ENCODE data around the gene PKHD1.

The PKHD1 gene

GRCh38 chr6:51625566-51625965 lies 461.8 kb downstream of the PKHD1 start:
- H3K36me3 ChIP-seq (ENCODE audit: low read depth), result no peaks in the 10 kb centered on the region
- DNase-seq (ENCODE audit: low spot score) (no peak), ATAC-seq (ENCODE audit: low read depth) (no peak)
- no peak overlapping the region for H3K4me3 ChIP-seq (ENCODE audit: severe bottlenecking)
- no peak for TF ChIP-seq CTCF (IDR thresholded peaks at IDR 0.05; ENCODE audit: poor library complexity, severe bottlenecking)
- H3K27me3 ChIP-seq (ENCODE audit: insufficient read depth, poor library complexity, severe bottlenecking), result no peaks in the 10 kb centered on the region
- H3K9me3 ChIP-seq (ENCODE audit: severe bottlenecking), result no peaks in the 10 kb centered on the region
- H3K27ac ChIP-seq (ENCODE audit: poor library complexity, severe bottlenecking), result no peak overlapping the region
- no peaks in the 10 kb centered on the region for H3K4me1 ChIP-seq (ENCODE audit: insufficient read depth, poor library complexity, severe bottlenecking)

GRCh38 chr6:51620971-51621370 lies 466.4 kb downstream of the PKHD1 start:
- Histone ChIP-seq H3K4me1 (ENCODE audit: insufficient read depth, poor library complexity, severe bottlenecking) (no peaks in the 10 kb centered on the region), H3K27ac (ENCODE audit: poor library complexity, severe bottlenecking) (no peak overlapping the region), H3K9me3 (ENCODE audit: severe bottlenecking) (no peaks in the 10 kb centered on the region), H3K4me3 (ENCODE audit: severe bottlenecking) (no peak overlapping the region), H3K27me3 (ENCODE audit: insufficient read depth, poor library complexity, severe bottlenecking) (no peaks in the 10 kb centered on the region), H3K36me3 (ENCODE audit: low read depth) (no peaks in the 10 kb centered on the region)
- ATAC-seq (ENCODE audit: low read depth) (no peak), DNase-seq (ENCODE audit: low spot score) (no peak)
- TF ChIP-seq CTCF (IDR thresholded peaks at IDR 0.05; ENCODE audit: poor library complexity, severe bottlenecking), result no peak

GRCh38 chr6:51619042-51619799 lies 468.2 kb downstream of the PKHD1 start:
- H3K9me3 ChIP-seq (ENCODE audit: severe bottlenecking), result no peaks in the 10 kb centered on the region
- H3K4me3 ChIP-seq (ENCODE audit: severe bottlenecking), result no peak overlapping the region
- ATAC-seq (ENCODE audit: low read depth) (no peak), DNase-seq (ENCODE audit: low spot score) (no peak)
- H3K36me3 ChIP-seq (ENCODE audit: low read depth), result no peaks in the 10 kb centered on the region
- H3K4me1 ChIP-seq (ENCODE audit: insufficient read depth, poor library complexity, severe bottlenecking), result peaks cover 5% of the 10 kb centered on the region
- H3K27me3 ChIP-seq (ENCODE audit: insufficient read depth, poor library complexity, severe bottlenecking), result no peaks in the 10 kb centered on the region
- no peak for TF ChIP-seq CTCF (IDR thresholded peaks at IDR 0.05; ENCODE audit: poor library complexity, severe bottlenecking)
- H3K27ac ChIP-seq (ENCODE audit: poor library complexity, severe bottlenecking), result no peak overlapping the region

- ATAC-seq (ENCODE audit: low read depth), result no peak
- no peaks in the 10 kb centered on the region for H3K27me3 ChIP-seq (ENCODE audit: insufficient read depth, poor library complexity, severe bottlenecking)
- DNase-seq (ENCODE audit: low spot score), result no peak
These were observed 468.9 kb downstream of the PKHD1 start for GRCh38 chr6:51618563-51618962.

More at GRCh38 chr6:51618563-51618962, 468.9 kb downstream of the PKHD1 start:
- Histone ChIP-seq H3K9me3 (ENCODE audit: severe bottlenecking) (no peaks in the 10 kb centered on the region), H3K4me1 (ENCODE audit: insufficient read depth, poor library complexity, severe bottlenecking) (peaks cover 5% of the 10 kb centered on the region), H3K27ac (ENCODE audit: poor library complexity, severe bottlenecking) (no peak overlapping the region), H3K4me3 (ENCODE audit: severe bottlenecking) (no peak overlapping the region), H3K36me3 (ENCODE audit: low read depth) (no peaks in the 10 kb centered on the region)
- peak; percentile 31 for TF ChIP-seq CTCF (IDR thresholded peaks at IDR 0.05; ENCODE audit: poor library complexity, severe bottlenecking)
